Vagina (tissue), 2 donors: ENCODE data around the gene CNTN1. TPM values are rescaled to one million over a fixed set of nuclear protein-coding genes. Genes with fewer than 3 reads are reported as not detected.

Experiments used
- DNase-seq, 2 donors: peaks; one replicate each; pipeline ENCODE4 v3.0.0-alpha.2; 2017; ENCODE audit errors: extremely low spot score in 2 of 2
- H3K27ac ChIP-seq: fragments of 200-600 bp; sonication (generic); one replicate; pipeline ENCODE4 v1.5.1; 2019
- H3K27me3 ChIP-seq: fragments of 200-600 bp; sonication (generic); one replicate; pipeline ENCODE4 v1.5.1; 2019
- H3K36me3 ChIP-seq, 2 donors: fragments of 200-600 bp; sonication (generic); one replicate each; pipeline ENCODE4 v1.5.1; 2017 to 2019
- H3K4me1 ChIP-seq: fragments of 200-600 bp; sonication (generic); one replicate; pipeline ENCODE4 v1.5.1; 2019
- H3K4me3 ChIP-seq, 2 donors: fragments of 200-600 bp; sonication (generic); 1 replicate in 1 of 2; 2 replicates in 1 of 2; pipeline ENCODE4 v1.5.1; 2016 to 2019
- H3K9me3 ChIP-seq: fragments of 200-600 bp; sonication (generic); one replicate; pipeline ENCODE4 v1.5.1; 2019
- CTCF ChIP-seq, 3 experiments: fragments of 450-650 bp in 2 of 3; fragments of 200-600 bp in 1 of 3; sonication (generic) in 1 of 3; IDR thresholded peaks; one replicate each; pipeline ENCODE4 v1.5.1; 2017 to 2019; ENCODE audit warnings: antibody characterized with exemption in 3 of 3, mild to moderate bottlenecking in 2 of 3, moderate library complexity in 2 of 3
- POLR2A ChIP-seq, 2 donors: fragments of 450-650 bp; IDR thresholded peaks; one replicate each; pipeline ENCODE4 v1.6.1; 2017; ENCODE audit warnings: antibody characterized with exemption in 2 of 2, mild to moderate bottlenecking in 2 of 2, moderate library complexity in 2 of 2
- POLR2AphosphoS5 ChIP-seq, 2 donors: sonication (generic); formaldehyde crosslinking; IDR thresholded peaks; one replicate each; pipeline ENCODE4 v1.9.0; 2017; ENCODE audit warnings: antibody characterized with exemption in 2 of 2, mild to moderate bottlenecking in 2 of 2, low read depth in 1 of 2; ENCODE audit not compliant: insufficient read depth in 1 of 2
- intact Hi-C: fragments of 100-400 bp; cut with DNase I; formaldehyde crosslinking; loops from one replicate; pipeline ENCODE4 v1.15.1; 2023
- total RNA-seq: library from RNA; depleted of rRNA; stranded (reverse); fragments of >200 nt; gene quantifications from one replicate; pipeline ENCODE4 v1.2.3, GENCODE V29; 2016

The CNTN1 gene
- total RNA-seq, 1 donor from 2014 or later = 15.2 TPM

- Histone ChIP-seq H3K4me1 (no peaks in the 10 kb centered on the region), H3K36me3 (no peaks in the 10 kb centered on the region), H3K27me3 (no peaks in the 10 kb centered on the region), H3K4me3 (no peak overlapping the region), H3K9me3 (no peaks in the 10 kb centered on the region), H3K27ac (no peak overlapping the region)
- TF ChIP-seq POLR2A (IDR thresholded peaks at IDR 0.05) (no peak), POLR2AphosphoS5 (IDR thresholded peaks at IDR 0.05; ENCODE audit: insufficient read depth in 1 of 2, low read depth in 1 of 2) (no peak)
- intact Hi-C loops = no loop called here
- no peak for DNase-seq
Observed at GRCh38 chr12:40769846-40770245, 77.6 kb downstream of the CNTN1 start.

- H3K36me3 ChIP-seq = no peaks in the 10 kb centered on the region
- no peak for DNase-seq
- no peak overlapping the region for H3K27ac ChIP-seq
- no peak for TF ChIP-seq POLR2A (IDR thresholded peaks at IDR 0.05)
- TF ChIP-seq CTCF (IDR thresholded peaks at IDR 0.05) = no peak
- TF ChIP-seq POLR2AphosphoS5 (IDR thresholded peaks at IDR 0.05; ENCODE audit: insufficient read depth in 1 of 2, low read depth in 1 of 2) = no peak
- no peaks in the 10 kb centered on the region for H3K27me3 ChIP-seq
- intact Hi-C loops = no loop called here
- H3K9me3 ChIP-seq = no peaks in the 10 kb centered on the region
- H3K4me3 ChIP-seq = no peak overlapping the region
- H3K4me1 ChIP-seq = no peaks in the 10 kb centered on the region
Observed at GRCh38 chr12:40770781-40771180, 78.5 kb downstream of the CNTN1 start.

- Histone ChIP-seq H3K27ac (no peak overlapping the region), H3K4me1 (no peaks in the 10 kb centered on the region), H3K9me3 (no peaks in the 10 kb centered on the region), H3K27me3 (no peaks in the 10 kb centered on the region), H3K36me3 (no peaks in the 10 kb centered on the region), H3K4me3 (no peak overlapping the region)
- intact Hi-C loops = no loop called here
- no peak for DNase-seq
- TF ChIP-seq POLR2A (IDR thresholded peaks at IDR 0.05) = no peak
- no peak for TF ChIP-seq CTCF (IDR thresholded peaks at IDR 0.05)
- TF ChIP-seq POLR2AphosphoS5 (IDR thresholded peaks at IDR 0.05; ENCODE audit: insufficient read depth in 1 of 2, low read depth in 1 of 2) = no peak
Observed at GRCh38 chr12:40775661-40776060, 83.4 kb downstream of the CNTN1 start.

- DNase-seq = no peak
- TF ChIP-seq POLR2AphosphoS5 (IDR thresholded peaks at IDR 0.05; ENCODE audit: insufficient read depth in 1 of 2, low read depth in 1 of 2) (no peak), POLR2A (IDR thresholded peaks at IDR 0.05) (no peak), CTCF (IDR thresholded peaks at IDR 0.05) (no peak)
- no peaks in the 10 kb centered on the region for H3K9me3 ChIP-seq
- intact Hi-C loops = no loop called here
- no peaks in the 10 kb centered on the region for H3K27me3 ChIP-seq
- H3K4me3 ChIP-seq = no peak overlapping the region
- H3K36me3 ChIP-seq = no peaks in the 10 kb centered on the region
- no peak overlapping the region for H3K27ac ChIP-seq
- H3K4me1 ChIP-seq = no peaks in the 10 kb centered on the region
Observed at GRCh38 chr12:40784102-40784501, 91.9 kb downstream of the CNTN1 start.

GRCh38 chr12:40788276-40788675 lies 96.0 kb downstream of the CNTN1 start:
- Histone ChIP-seq H3K27ac (no peak overlapping the region), H3K9me3 (no peaks in the 10 kb centered on the region), H3K36me3 (no peaks in the 10 kb centered on the region), H3K4me1 (no peaks in the 10 kb centered on the region), H3K4me3 (no peak overlapping the region), H3K27me3 (no peaks in the 10 kb centered on the region)
- intact Hi-C loops = no loop called here
- TF ChIP-seq POLR2AphosphoS5 (IDR thresholded peaks at IDR 0.05; ENCODE audit: insufficient read depth in 1 of 2, low read depth in 1 of 2) (no peak), CTCF (IDR thresholded peaks at IDR 0.05) (no peak), POLR2A (IDR thresholded peaks at IDR 0.05) (no peak)
- no peak for DNase-seq
